Gastroesophageal sphincter (tissue), 4 donors: Measurements from ENCODE around the gene TGFA. TPM values are rescaled to one million over a fixed set of nuclear protein-coding genes. Genes with fewer than 3 reads are reported as not detected.
"Not testable (repeated sequence)": the region's sequence is repeated elsewhere in the genome, so short reads cannot be mapped to it uniquely, and the experiment has no call there.

Source experiments
- ATAC-seq: fragments of 150-250 bp; one replicate; pipeline ENCODE4 v1.9.1; 2016; ENCODE audit warnings: mild to moderate bottlenecking, moderate library complexity
- H3K27ac ChIP-seq, 4 donors: fragments of 200-600 bp; sonication (generic) in 3 of 4; 1 replicate in 3 of 4; 2 replicates in 1 of 4; pipeline ENCODE4 v1.5.1; 2016 to 2019
- H3K27me3 ChIP-seq: fragments of 200-600 bp; sonication (generic); one replicate; pipeline ENCODE4 v1.5.1; 2019
- H3K36me3 ChIP-seq, 2 donors: fragments of 200-600 bp; sonication (generic); one replicate each; pipeline ENCODE4 v1.5.1; 2019; ENCODE audit warnings: control low read depth in 1 of 2
- H3K4me1 ChIP-seq, 3 donors: fragments of 200-600 bp; sonication (generic); 1 replicate in 2 of 3; 2 replicates in 1 of 3; pipeline ENCODE4 v1.5.1; 2016 to 2019; ENCODE audit warnings: control low read depth in 2 of 3
- H3K4me3 ChIP-seq, 2 donors: fragments of 200-600 bp; sonication (generic); one replicate each; pipeline ENCODE4 v1.5.1; 2019; ENCODE audit warnings: mild to moderate bottlenecking in 1 of 2, moderate library complexity in 1 of 2
- H3K9me3 ChIP-seq, 3 donors: fragments of 200-600 bp; sonication (generic); one replicate each; pipeline ENCODE4 v1.5.1; 2017 to 2019; ENCODE audit warnings: control low read depth in 2 of 3
- CTCF ChIP-seq, 4 experiments: fragments of 200-600 bp in 2 of 4; fragments of 450-650 bp in 2 of 4; sonication (generic) in 1 of 4; IDR thresholded peaks; one replicate each; pipeline ENCODE4 v1.5.1; 2017 to 2019; ENCODE audit warnings: antibody characterized with exemption in 4 of 4, mild to moderate bottlenecking in 2 of 4, moderate library complexity in 2 of 4
- EP300 ChIP-seq: sonication (generic); formaldehyde crosslinking; IDR thresholded peaks from one replicate; pipeline ENCODE4 v1.6.1; 2017; ENCODE audit warnings: antibody characterized with exemption, mild to moderate bottlenecking
- POLR2A ChIP-seq, 2 donors: fragments of 450-650 bp; IDR thresholded peaks; one replicate each; pipeline ENCODE4 v1.6.1; 2017; ENCODE audit warnings: antibody characterized with exemption in 2 of 2, mild to moderate bottlenecking in 2 of 2, moderate library complexity in 1 of 2
- POLR2AphosphoS5 ChIP-seq: sonication (generic); formaldehyde crosslinking; IDR thresholded peaks from one replicate; pipeline ENCODE4 v1.6.1; 2017; ENCODE audit warnings: antibody characterized with exemption
- WGBS, 2 donors: methylation state at CpG; one replicate each; pipeline ENCODE4 v1.1.5; 2018; ENCODE audit warnings: low coverage in 1 of 2; 5-methylcytosine and 5-hydroxymethylcytosine counted together
- total RNA-seq, 4 donors: library from RNA; depleted of rRNA; stranded (reverse); fragments of >200 nt; gene quantifications; one replicate each; pipeline ENCODE4 v1.1.0, GENCODE V29; 2016

TGFA gene
- total RNA-seq, 4 donors from 2014 or later = 0.31 to 5.0 (median 1.6) TPM

GRCh38 chr2:70469961-70470360 lies 83.7 kb downstream of the TGFA start:
- Histone ChIP-seq H3K36me3 (no peaks in the 10 kb centered on the region), H3K27me3 (peaks cover 6% of the 10 kb centered on the region), H3K4me3 (no peak overlapping the region), H3K9me3 (no peaks in the 10 kb centered on the region), H3K4me1 (no peaks in the 10 kb centered on the region), H3K27ac (no peak overlapping the region)
- 48 to 70% methylated on average over 7 of the region's 7 CpGs for WGBS, 2 donors
- TF ChIP-seq POLR2AphosphoS5 (no peak), CTCF (IDR thresholded peaks at IDR 0.05) (no peak), EP300 (no peak), POLR2A (IDR thresholded peaks at IDR 0.05) (no peak)
- no peak for ATAC-seq

GRCh38 chr2:70469435-70469834 lies 84.2 kb downstream of the TGFA start:
- no peak for ATAC-seq
- Histone ChIP-seq H3K9me3 (no peaks in the 10 kb centered on the region), H3K36me3 (no peaks in the 10 kb centered on the region), H3K4me3 (no peak overlapping the region), H3K27me3 (peaks cover 6% of the 10 kb centered on the region), H3K4me1 (no peaks in the 10 kb centered on the region), H3K27ac (no peak overlapping the region)
- WGBS, 2 donors = 58 to 100% methylated on average over 1 to 2 of the region's 7 CpGs
- no peak for TF ChIP-seq CTCF (IDR thresholded peaks at IDR 0.05)
- no peak for TF ChIP-seq POLR2A (IDR thresholded peaks at IDR 0.05)
- no peak for TF ChIP-seq EP300
- no peak for TF ChIP-seq POLR2AphosphoS5

GRCh38 chr2:70468878-70469277 lies 84.7 kb downstream of the TGFA start:
- H3K27ac ChIP-seq = no peak overlapping the region
- H3K4me1 ChIP-seq = no peaks in the 10 kb centered on the region
- ATAC-seq = no peak
- 100% methylated on average over 1 of the region's 1 CpG; no CpG with 5 or more reads in 1 of the 2 donors for WGBS, 2 donors
- H3K27me3 ChIP-seq = peaks cover 6% of the 10 kb centered on the region
- TF ChIP-seq POLR2AphosphoS5 (no peak), EP300 (no peak), POLR2A (IDR thresholded peaks at IDR 0.05) (no peak), CTCF (IDR thresholded peaks at IDR 0.05) (no peak)
- H3K9me3 ChIP-seq = no peaks in the 10 kb centered on the region
- no peaks in the 10 kb centered on the region for H3K36me3 ChIP-seq
- no peak overlapping the region for H3K4me3 ChIP-seq

GRCh38 chr2:70467831-70468779 lies 85.5 kb downstream of the TGFA start:
- 62 to 87% methylated on average over 5 to 7 of the region's 10 CpGs for WGBS, 2 donors
- ATAC-seq = no peak
- Histone ChIP-seq H3K27ac (no peak overlapping the region), H3K4me3 (no peak overlapping the region), H3K27me3 (peaks cover 6% of the 10 kb centered on the region), H3K4me1 (no peaks in the 10 kb centered on the region), H3K9me3 (no peaks in the 10 kb centered on the region), H3K36me3 (no peaks in the 10 kb centered on the region)
- TF ChIP-seq CTCF (IDR thresholded peaks at IDR 0.05) = no peak
- no peak for TF ChIP-seq POLR2A (IDR thresholded peaks at IDR 0.05)

- no peak overlapping the region for H3K4me3 ChIP-seq
- WGBS, 2 donors = 31 to 37% methylated on average over 3 of the region's 3 CpGs
- TF ChIP-seq CTCF (IDR thresholded peaks at IDR 0.05) (no peak), POLR2A (IDR thresholded peaks at IDR 0.05) (no peak), POLR2AphosphoS5 (no peak), EP300 (no peak)
- ATAC-seq = no peak
- H3K9me3 ChIP-seq = no peaks in the 10 kb centered on the region
- H3K4me1 ChIP-seq = no peaks in the 10 kb centered on the region
- H3K36me3 ChIP-seq = no peaks in the 10 kb centered on the region
- H3K27me3 ChIP-seq = peaks cover 6% of the 10 kb centered on the region
- H3K27ac ChIP-seq = no peak overlapping the region
These were observed 86.4 kb downstream of the TGFA start for GRCh38 chr2:70467237-70467636.

- ATAC-seq, H3K36me3 ChIP-seq, H3K4me1 ChIP-seq, H3K4me3 ChIP-seq, H3K9me3 ChIP-seq, H3K27ac ChIP-seq, H3K27me3 ChIP-seq: not testable (repeated sequence)
- WGBS, 2 donors = 91 to 100% methylated on average over 4 of the region's 4 CpGs
These were observed 87.0 kb downstream of the TGFA start for GRCh38 chr2:70466647-70467046.
